SK-N-SH (cell line): ENCODE measurements around the gene ASB3.

Source experiments
- EZH2phosphoT487 ChIP-seq: fragments of 200-600 bp; sonication (generic); IDR thresholded peaks from 2 replicates; pipeline ENCODE4 v1.6.1; 2017; ENCODE audit warnings: low read depth, mixed run types, mild to moderate bottlenecking, antibody characterized with exemption, moderate library complexity, borderline replicate concordance
- FOXM1 ChIP-seq: IDR thresholded peaks from 2 replicates; pipeline ENCODE4 v1.4.0; 2012; ENCODE audit warnings: low read depth, mild to moderate bottlenecking
- NFIC ChIP-seq: IDR thresholded peaks from 2 replicates; pipeline ENCODE4 v1.4.0; 2012; ENCODE audit warnings: borderline replicate concordance
- PBX3 ChIP-seq: IDR thresholded peaks from 2 replicates; pipeline ENCODE4; 2012
- POLR2AphosphoS5 ChIP-seq: IDR thresholded peaks from 2 replicates; pipeline ENCODE4 v1.6.1; 2012; ENCODE audit warnings: low read depth, low read length
- RAD21 ChIP-seq: IDR thresholded peaks from 2 replicates; pipeline ENCODE4 v1.6.1; 2012; ENCODE audit warnings: mild to moderate bottlenecking, low read length
- RCOR1 ChIP-seq: fragments of 150-350 bp; IDR thresholded peaks from 2 replicates; pipeline ENCODE4 v1.6.1; 2017; ENCODE audit warnings: antibody characterized with exemption, low read length
- SMC3 ChIP-seq: IDR thresholded peaks from 2 replicates; pipeline ENCODE4 v1.6.1; 2012; ENCODE audit warnings: low read depth, low read length, improper control_type of control experiment
- TAF1 ChIP-seq: IDR thresholded peaks from 2 replicates; pipeline ENCODE4 v1.6.1; 2012; ENCODE audit warnings: low read depth, mild to moderate bottlenecking, low read length, moderate library complexity, borderline replicate concordance
- TCF12 ChIP-seq: IDR thresholded peaks from 2 replicates; pipeline ENCODE4 v1.4.0; 2012
- TF ChIP-seq, protein P1 (sequence below): fragments of 200-600 bp; sonication (generic); IDR thresholded peaks from 2 replicates; pipeline ENCODE4 v1.6.1; 2017; ENCODE audit warnings: antibody characterized with exemption, mild to moderate bottlenecking, moderate library complexity
- TF ChIP-seq, protein P2 (sequence below): IDR thresholded peaks from 2 replicates; pipeline ENCODE4 v1.6.1; 2012; ENCODE audit warnings: mild to moderate bottlenecking, low read depth, low read length, moderate library complexity
- TF ChIP-seq, protein P3 (sequence below): fragments of 150-350 bp; IDR thresholded peaks from 2 replicates; pipeline ENCODE4 v1.6.1; 2017; ENCODE audit warnings: antibody characterized with exemption, low read length, low read depth, borderline replicate concordance

DNA sequence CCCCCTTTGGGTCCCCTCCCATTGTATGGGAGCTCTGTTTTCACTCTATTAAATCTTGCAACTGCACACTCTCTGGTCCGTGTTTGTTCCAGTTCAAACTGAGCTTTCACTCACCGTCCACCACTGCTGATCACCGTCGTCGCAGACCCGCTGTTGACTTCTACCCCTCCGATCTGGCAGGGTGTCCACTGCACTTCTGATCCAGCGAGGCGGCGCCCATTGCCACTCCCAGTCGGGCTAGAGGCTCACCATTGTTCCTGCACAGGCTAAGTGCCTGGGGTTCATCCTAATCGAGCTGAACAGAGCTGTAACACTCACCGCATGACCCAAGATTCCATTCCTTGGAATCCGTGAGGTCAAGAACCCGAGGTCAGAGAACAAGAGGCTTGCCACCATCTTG, 30.1 kb downstream of the ASB3 start:
- TF ChIP-seq, protein P1, sequence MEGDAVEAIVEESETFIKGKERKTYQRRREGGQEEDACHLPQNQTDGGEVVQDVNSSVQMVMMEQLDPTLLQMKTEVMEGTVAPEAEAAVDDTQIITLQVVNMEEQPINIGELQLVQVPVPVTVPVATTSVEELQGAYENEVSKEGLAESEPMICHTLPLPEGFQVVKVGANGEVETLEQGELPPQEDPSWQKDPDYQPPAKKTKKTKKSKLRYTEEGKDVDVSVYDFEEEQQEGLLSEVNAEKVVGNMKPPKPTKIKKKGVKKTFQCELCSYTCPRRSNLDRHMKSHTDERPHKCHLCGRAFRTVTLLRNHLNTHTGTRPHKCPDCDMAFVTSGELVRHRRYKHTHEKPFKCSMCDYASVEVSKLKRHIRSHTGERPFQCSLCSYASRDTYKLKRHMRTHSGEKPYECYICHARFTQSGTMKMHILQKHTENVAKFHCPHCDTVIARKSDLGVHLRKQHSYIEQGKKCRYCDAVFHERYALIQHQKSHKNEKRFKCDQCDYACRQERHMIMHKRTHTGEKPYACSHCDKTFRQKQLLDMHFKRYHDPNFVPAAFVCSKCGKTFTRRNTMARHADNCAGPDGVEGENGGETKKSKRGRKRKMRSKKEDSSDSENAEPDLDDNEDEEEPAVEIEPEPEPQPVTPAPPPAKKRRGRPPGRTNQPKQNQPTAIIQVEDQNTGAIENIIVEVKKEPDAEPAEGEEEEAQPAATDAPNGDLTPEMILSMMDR: no peak
- TF ChIP-seq, protein P2, sequence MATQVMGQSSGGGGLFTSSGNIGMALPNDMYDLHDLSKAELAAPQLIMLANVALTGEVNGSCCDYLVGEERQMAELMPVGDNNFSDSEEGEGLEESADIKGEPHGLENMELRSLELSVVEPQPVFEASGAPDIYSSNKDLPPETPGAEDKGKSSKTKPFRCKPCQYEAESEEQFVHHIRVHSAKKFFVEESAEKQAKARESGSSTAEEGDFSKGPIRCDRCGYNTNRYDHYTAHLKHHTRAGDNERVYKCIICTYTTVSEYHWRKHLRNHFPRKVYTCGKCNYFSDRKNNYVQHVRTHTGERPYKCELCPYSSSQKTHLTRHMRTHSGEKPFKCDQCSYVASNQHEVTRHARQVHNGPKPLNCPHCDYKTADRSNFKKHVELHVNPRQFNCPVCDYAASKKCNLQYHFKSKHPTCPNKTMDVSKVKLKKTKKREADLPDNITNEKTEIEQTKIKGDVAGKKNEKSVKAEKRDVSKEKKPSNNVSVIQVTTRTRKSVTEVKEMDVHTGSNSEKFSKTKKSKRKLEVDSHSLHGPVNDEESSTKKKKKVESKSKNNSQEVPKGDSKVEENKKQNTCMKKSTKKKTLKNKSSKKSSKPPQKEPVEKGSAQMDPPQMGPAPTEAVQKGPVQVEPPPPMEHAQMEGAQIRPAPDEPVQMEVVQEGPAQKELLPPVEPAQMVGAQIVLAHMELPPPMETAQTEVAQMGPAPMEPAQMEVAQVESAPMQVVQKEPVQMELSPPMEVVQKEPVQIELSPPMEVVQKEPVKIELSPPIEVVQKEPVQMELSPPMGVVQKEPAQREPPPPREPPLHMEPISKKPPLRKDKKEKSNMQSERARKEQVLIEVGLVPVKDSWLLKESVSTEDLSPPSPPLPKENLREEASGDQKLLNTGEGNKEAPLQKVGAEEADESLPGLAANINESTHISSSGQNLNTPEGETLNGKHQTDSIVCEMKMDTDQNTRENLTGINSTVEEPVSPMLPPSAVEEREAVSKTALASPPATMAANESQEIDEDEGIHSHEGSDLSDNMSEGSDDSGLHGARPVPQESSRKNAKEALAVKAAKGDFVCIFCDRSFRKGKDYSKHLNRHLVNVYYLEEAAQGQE: no peak
- TF ChIP-seq SMC3 (no peak), TCF12 (no peak), PBX3 (no peak), NFIC (no peak), POLR2AphosphoS5 (no peak), EZH2phosphoT487 (no peak), FOXM1 (no peak), RCOR1 (no peak), RAD21 (no peak), TAF1 (no peak)
- TF ChIP-seq, protein P3, sequence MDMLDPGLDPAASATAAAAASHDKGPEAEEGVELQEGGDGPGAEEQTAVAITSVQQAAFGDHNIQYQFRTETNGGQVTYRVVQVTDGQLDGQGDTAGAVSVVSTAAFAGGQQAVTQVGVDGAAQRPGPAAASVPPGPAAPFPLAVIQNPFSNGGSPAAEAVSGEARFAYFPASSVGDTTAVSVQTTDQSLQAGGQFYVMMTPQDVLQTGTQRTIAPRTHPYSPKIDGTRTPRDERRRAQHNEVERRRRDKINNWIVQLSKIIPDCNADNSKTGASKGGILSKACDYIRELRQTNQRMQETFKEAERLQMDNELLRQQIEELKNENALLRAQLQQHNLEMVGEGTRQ: no peak
